LNCaP clone FGC (cell line): ENCODE measurements around the gene USP17L15.
"Not testable (repeated sequence)": the region's sequence is repeated elsewhere in the genome, so short reads cannot be mapped to it uniquely, and the experiment has no call there.

Experiments used
- DNase-seq: peaks from one replicate; pipeline ENCODE4 v3.0.0-alpha.2; 2011; ENCODE audit warnings: low read depth
- H3K4me3 ChIP-seq: 2 replicates; pipeline ENCODE4 v1.5.1; 2011; ENCODE audit warnings: mild to moderate bottlenecking, low read depth, low read length, control low read depth

USP17L15 gene

GRCh38 chr4:9234085-9234484 is at the start of gene USP17L15:
USP17L15 (plus strand) TSS chr4:9234385; CDS start chr4:9234385, 0 bp downstream.
- not testable (repeated sequence) for DNase-seq, H3K4me3 ChIP-seq

- not testable (repeated sequence) for DNase-seq, H3K4me3 ChIP-seq
Observed at GRCh38 chr4:9210357-9210756, 23.8 kb upstream of the USP17L15 start, which contains the start of gene USP17L10. USP17L10 (plus strand) TSS chr4:9210657; CDS start chr4:9210657, 0 bp downstream.

GRCh38 chr4:9214701-9215100 is 19.5 kb upstream of the USP17L15 start:
- not testable (repeated sequence) for H3K4me3 ChIP-seq, DNase-seq

GRCh38 chr4:9215105-9215504 is 19.1 kb upstream of the USP17L15 start, which contains the start of gene USP17L11:
USP17L11 (plus strand) TSS chr4:9215405; CDS start chr4:9215405, 0 bp downstream.
- DNase-seq, result not testable (repeated sequence)

GRCh38 chr4:9219852-9220251 is 14.3 kb upstream of the USP17L15 start, which contains the start of gene USP17L12:
USP17L12 (plus strand) TSS chr4:9220152; CDS start chr4:9220152, 0 bp downstream.
- not testable (repeated sequence) for H3K4me3 ChIP-seq, DNase-seq

More at GRCh38 chr4:9215105-9215504, 19.1 kb upstream of the USP17L15 start, which contains the start of gene USP17L11:
- H3K4me3 ChIP-seq, result not testable (repeated sequence)

- DNase-seq, H3K4me3 ChIP-seq: not testable (repeated sequence)
Observed at GRCh38 chr4:9224596-9224995, 9.6 kb upstream of the USP17L15 start, which contains the start of gene USP17L13. USP17L13 (plus strand) TSS chr4:9224896; CDS start chr4:9224896, 0 bp downstream.

- DNase-seq, H3K4me3 ChIP-seq: not testable (repeated sequence)
Observed at GRCh38 chr4:9230249-9230648, 3.9 kb upstream of the USP17L15 start.

- DNase-seq, H3K4me3 ChIP-seq: not testable (repeated sequence)
Observed at GRCh38 chr4:9238461-9238860, 4.3 kb downstream of the USP17L15 start.

GRCh38 chr4:9243579-9243978 is 9.4 kb downstream of the USP17L15 start, which contains the start of gene USP17L17:
USP17L17 (plus strand) TSS chr4:9243879; CDS start chr4:9243879, 0 bp downstream.
- DNase-seq, H3K4me3 ChIP-seq: not testable (repeated sequence)

- not testable (repeated sequence) for DNase-seq, H3K4me3 ChIP-seq
Observed at GRCh38 chr4:9247953-9248680, 13.9 kb downstream of the USP17L15 start, which contains the start of gene USP17L18. USP17L18 (plus strand) TSS chr4:9248630; CDS start chr4:9248630, 0 bp downstream.

- H3K4me3 ChIP-seq, DNase-seq: not testable (repeated sequence)
Observed at GRCh38 chr4:9253078-9253477, 18.9 kb downstream of the USP17L15 start, which contains the start of gene USP17L19. USP17L19 (plus strand) TSS chr4:9253378; CDS start chr4:9253378, 0 bp downstream.

- H3K4me3 ChIP-seq, DNase-seq: not testable (repeated sequence)
Observed at GRCh38 chr4:9257824-9258223, 23.6 kb downstream of the USP17L15 start, which contains the start of gene USP17L20. USP17L20 (plus strand) TSS chr4:9258124; CDS start chr4:9258124, 0 bp downstream.

- H3K4me3 ChIP-seq, DNase-seq: not testable (repeated sequence)
Observed at GRCh38 chr4:9262572-9262971, 28.4 kb downstream of the USP17L15 start, which contains the start of gene USP17L21. USP17L21 (plus strand) TSS chr4:9262872; CDS start chr4:9262872, 0 bp downstream.

GRCh38 chr4:9267319-9267718 is 33.1 kb downstream of the USP17L15 start, which contains the start of gene USP17L22:
USP17L22 (plus strand) TSS chr4:9267619; CDS start chr4:9267619, 0 bp downstream.
- not testable (repeated sequence) for DNase-seq, H3K4me3 ChIP-seq

- DNase-seq, H3K4me3 ChIP-seq: not testable (repeated sequence)
Observed at GRCh38 chr4:9271719-9272118, 37.5 kb downstream of the USP17L15 start.
